ENCODE data around the gene CDK19.

DNA sequence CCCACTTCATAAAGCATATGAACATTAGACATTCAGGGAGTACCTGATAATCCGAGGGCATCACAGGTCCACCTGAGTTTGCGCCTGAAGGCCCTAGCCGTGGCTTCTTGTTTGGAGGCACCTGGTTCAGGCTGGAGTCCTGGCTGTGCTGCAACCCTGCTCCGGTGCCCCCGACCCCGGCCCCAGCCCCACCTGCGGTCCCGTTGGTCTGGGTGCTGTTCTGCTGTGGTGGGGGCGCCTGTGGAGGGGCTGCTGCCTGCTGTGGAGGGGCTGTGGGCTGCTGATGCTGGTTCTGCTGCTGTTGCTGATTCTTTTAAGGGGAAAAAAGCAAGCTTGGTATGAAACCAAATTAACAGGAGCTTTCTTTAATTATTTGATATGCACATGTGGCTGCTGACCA lies 194.2 kb downstream of the CDK19 start:
- TF ChIP-seq POLR2A (IDR thresholded peaks at IDR 0.05) = no peak
- TF ChIP-seq, protein P1, sequence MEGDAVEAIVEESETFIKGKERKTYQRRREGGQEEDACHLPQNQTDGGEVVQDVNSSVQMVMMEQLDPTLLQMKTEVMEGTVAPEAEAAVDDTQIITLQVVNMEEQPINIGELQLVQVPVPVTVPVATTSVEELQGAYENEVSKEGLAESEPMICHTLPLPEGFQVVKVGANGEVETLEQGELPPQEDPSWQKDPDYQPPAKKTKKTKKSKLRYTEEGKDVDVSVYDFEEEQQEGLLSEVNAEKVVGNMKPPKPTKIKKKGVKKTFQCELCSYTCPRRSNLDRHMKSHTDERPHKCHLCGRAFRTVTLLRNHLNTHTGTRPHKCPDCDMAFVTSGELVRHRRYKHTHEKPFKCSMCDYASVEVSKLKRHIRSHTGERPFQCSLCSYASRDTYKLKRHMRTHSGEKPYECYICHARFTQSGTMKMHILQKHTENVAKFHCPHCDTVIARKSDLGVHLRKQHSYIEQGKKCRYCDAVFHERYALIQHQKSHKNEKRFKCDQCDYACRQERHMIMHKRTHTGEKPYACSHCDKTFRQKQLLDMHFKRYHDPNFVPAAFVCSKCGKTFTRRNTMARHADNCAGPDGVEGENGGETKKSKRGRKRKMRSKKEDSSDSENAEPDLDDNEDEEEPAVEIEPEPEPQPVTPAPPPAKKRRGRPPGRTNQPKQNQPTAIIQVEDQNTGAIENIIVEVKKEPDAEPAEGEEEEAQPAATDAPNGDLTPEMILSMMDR (IDR thresholded peaks at IDR 0.05) = no peak

All from right lobe of liver (tissue), 4 donors.